Cerebellar cortex (tissue), 1 donor: ENCODE measurements around the gene GJD4.
A peak's percentile ranks its signal among the peaks of the same experiment; 100 is the strongest.

Experiments used
- DNase-seq: peaks from one replicate; pipeline ENCODE4 v3.0.0-alpha.2; 2015; ENCODE audit warnings: low spot score

Gene GJD4

DNA sequence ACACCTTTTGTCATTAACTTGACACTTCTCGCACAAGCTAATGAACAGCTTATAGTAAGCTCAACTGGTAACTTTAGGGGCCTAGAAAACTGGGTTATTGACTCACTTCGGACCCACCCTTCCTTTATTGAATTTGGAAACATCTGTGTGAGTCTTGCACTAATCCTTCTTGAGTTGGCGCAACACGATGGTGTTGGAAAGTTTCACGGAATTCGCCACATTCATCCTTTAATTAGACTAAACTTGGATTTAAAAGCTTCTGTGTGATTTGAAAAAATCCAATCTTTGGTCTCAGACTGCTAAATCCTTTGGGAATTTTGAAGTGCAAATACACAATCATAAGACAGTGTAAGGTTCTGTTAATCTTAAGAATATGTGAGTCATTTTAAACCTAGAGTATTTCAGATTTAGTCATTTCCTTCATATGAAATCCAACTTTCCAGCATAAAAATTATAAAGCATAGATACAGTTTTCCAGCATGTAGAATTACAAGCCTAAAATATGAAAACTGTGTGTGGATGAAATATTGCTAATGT lies 21.9 kb downstream of the GJD4 start:
- DNase-seq: no peak

DNA sequence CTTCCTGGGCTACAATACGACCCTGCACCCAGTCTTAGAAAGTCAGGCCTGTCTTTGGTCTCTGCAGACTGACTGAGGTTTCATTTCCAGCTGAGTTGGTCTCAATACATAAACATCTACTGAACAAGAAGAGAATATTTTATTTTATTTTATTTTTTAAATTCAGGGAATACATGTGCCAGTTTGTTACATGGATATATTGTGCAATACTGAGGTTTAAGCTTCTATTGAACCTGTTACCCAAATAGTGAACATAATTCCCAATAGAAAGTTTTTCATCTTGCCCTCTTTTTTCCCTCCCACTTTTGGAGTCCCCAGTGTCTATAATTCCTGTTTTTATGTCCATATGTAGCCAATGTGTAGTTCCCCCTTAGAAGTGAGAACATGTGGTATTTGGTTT lies 26.3 kb downstream of the GJD4 start:
- DNase-seq: no peak

DNA sequence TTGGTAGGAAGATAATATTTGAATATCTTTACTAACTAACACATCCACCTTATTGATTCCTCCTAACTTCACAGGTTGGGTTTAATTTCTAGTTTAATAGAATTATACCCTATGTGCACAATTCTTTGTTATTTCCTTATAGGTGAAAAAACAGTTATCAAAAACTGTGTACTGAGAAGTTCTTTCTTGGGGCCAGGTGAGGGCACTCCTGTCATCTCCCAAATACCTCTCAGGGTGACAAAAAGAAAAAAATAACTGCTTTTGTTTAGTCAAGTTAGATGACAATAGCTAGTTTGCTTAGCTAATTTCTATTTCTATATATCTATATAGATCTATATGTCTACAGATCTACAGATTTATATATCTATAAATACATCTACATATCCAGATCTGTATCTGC lies 26.9 kb downstream of the GJD4 start:
- DNase-seq: no peak

DNA sequence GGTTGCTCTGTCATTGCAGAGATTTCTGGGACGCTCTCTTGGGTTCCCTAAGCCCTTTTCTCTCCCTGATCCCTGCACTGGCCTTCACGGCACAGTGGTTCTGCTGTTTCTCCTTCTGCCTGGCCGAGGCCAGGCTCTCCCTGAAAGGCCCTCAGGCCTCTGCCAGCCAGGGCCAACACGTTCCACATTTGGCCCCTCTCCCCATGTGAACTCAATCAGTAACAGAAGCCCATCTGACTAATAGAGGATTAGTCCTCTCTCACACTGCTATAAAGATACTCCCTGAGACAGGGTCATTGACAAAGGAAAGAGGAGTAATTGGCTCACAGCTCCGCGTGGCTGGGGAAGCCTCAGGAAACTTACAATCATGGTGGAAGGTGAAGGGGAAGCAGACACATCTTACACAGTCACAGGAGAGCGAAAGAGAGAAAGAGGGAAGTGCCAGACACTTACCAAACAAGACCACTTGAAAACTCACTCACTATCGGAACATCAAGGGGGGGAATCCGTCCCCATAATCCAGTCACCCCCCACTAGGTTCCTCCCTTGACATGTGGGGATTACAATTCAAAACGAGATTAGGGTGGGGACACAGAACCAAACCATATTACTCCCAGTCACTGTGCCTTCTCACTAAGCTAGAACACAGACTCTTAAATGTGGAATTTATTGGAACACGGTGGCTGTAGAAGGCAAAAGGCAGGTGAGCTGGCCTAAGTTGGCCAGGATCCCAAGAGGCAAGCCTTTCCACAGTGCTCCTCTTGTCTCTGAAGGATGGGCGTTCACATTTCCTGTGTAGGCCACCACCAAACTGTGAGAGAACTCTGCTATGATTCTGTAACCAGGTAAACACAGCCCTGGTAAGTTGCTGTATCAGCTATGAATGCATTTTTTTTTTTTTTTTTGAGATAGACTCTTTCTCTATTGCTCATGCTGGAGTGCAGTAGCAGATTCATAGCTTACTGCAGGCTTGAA lies 28.2 kb downstream of the GJD4 start:
- DNase-seq: no peak

DNA sequence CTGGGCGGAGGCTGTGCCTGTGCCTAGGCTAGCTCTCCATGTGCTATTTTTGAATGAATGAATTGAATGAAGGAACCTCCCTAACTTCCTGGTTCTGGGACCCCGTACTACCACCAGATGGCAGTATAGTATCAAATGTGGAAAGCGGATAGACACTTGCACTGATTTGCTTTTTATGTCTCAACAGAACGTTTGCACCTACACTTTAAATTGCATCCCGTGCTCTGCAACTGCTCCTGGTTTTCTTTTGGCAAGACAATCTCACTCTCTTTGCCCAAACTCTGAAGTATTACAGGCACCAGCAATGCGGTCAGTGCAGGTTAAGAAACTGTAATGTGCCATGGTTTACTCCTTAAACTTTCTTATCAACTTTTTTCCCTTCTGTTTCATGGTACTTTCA lies 30.4 kb downstream of the GJD4 start:
- peak; percentile 64 for DNase-seq

DNA sequence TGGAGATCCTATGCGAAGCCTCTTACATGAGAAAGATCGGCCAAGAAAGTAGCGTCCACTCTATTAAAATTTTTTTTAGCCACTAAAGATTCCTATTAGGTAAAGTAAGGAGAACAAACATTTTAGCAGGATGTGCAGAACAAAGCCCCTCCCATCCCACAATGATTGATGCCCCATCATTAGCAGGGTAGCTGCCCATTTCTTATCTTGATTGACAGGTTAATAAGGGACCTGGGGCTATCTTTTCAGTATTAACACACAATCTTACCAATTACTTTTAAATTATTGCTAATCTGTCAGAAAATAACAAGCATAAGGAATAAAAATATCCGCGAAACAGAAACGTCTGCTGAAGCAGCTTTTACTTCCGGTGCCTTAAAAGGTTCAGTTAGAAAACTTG lies 31.8 kb downstream of the GJD4 start:
- no peak for DNase-seq

DNA sequence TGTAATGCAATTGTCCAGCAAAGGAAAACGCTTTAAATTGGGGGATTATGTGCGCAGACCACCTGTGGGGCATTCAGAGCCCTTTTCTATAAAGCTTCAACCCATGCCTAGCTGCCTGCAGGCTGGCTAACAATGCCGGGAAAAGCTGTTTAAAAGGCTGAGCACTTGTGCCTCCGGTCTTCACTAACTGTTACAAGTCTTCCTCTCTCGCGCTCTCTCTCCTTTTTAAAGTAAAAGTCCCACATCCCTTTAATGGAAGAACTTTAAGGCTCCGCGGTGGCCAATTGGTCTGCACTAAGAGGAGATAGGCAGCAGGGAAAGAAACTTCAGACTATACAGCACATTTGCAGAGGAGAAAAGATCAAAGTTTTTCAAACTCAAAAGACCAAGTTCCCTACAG lies 32.3 kb downstream of the GJD4 start:
- no peak for DNase-seq

DNA sequence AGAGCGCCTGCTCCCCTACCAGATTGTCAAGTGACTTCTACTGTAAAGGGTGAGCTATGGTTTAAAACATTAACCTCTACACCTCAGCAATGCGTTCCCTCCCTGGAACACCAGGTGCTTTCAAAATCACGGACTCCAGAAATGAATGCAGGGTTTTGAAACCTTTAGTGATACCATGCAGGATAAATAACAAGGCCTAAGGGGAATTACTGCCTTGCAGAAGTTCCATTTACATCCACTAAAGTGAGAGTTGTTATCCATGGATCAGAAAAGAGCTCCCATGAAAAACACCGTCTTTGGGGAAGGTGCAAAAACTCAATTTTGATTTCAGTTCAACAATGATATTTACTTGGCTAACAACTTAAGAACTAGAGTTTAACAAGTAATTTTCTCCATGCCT lies 33.0 kb downstream of the GJD4 start:
- no peak for DNase-seq

DNA sequence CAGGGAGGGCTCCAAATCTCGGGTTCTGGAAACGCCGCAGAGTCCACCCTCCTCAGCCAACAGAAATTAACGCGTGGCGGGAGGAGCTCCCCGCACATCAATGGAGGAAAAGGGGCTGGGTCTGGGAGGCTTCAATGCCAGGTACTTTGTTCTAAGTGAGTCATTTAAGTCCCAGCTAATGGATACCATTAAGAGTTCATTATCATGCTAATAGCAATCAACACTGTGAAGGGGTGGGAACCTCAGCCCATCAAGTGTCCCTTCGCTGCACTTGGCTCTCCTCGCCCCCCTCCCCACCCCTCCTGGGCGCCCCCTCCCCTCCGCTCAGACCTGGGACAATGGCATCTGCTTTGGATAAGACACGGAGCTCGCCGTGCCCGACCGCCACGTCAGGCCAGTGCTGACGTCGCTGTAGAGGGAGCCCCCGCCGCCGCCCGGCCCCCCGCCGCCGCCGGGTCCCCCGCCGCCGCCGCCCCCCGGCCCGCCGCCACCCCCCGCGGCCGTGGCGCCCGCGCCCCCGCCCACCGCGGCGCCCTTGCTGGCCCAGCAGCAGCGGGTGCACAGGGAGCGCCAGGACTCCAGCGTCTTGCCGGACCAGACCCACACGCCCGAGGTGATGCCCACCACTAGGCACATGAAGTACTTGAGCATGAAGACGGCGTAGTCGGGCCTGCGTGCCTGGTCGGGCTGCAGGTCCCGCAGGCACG lies 34.0 kb downstream of the GJD4 start:
- DNase-seq: no peak

DNA sequence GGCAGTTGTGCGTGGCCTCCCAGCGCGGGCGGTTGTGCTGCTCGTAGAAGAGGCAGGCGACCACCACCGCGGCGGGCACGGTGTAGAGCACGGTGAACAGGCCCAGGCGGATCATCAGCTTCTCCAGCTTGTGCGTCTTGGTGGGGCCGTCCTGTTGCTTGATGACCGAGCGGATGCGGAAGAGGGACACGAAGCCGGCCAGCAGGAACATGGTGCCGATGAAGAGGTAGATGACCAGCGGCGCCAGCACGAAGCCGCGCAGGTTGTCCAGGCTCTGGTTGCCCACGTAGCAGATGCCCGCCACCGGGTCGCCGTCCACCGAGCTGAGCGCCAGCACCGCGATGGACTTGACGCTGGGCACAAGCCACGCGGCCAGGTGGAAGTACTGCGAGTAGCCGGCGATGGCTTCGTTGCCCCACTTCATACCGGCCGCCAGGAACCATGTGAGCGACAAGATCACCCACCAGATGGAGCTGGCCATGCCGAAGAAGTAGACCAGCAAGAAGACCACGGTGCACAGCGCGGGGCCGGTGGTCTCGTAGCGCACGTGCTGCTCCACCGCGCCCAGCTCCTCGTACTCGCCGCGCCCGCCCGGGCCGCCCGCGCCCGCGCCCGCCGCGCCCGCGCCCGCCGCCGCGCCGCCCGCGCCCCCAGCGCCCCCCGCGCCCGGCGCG lies 34.7 kb downstream of the GJD4 start:
- no peak for DNase-seq

DNA sequence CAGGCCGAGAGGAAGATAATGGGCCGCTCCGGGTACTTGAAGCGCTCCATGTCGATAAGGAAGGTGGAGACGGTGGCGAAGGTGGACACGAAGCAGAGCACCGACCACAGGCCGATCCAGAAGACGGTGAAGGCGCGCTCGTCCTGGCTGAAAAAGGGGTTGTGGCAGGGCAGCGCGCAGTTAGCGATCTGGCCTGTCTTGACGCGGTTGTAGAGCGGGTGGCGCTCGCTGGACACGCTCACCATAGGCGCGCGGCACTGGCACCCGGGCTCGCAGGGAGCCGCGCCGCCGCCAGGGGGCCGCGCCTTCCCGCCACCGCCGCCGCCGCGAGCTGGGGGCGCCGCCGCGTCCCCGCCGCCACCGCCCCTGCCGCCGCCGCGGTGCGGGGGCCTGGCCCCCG lies 35.3 kb downstream of the GJD4 start:
- no peak for DNase-seq

DNA sequence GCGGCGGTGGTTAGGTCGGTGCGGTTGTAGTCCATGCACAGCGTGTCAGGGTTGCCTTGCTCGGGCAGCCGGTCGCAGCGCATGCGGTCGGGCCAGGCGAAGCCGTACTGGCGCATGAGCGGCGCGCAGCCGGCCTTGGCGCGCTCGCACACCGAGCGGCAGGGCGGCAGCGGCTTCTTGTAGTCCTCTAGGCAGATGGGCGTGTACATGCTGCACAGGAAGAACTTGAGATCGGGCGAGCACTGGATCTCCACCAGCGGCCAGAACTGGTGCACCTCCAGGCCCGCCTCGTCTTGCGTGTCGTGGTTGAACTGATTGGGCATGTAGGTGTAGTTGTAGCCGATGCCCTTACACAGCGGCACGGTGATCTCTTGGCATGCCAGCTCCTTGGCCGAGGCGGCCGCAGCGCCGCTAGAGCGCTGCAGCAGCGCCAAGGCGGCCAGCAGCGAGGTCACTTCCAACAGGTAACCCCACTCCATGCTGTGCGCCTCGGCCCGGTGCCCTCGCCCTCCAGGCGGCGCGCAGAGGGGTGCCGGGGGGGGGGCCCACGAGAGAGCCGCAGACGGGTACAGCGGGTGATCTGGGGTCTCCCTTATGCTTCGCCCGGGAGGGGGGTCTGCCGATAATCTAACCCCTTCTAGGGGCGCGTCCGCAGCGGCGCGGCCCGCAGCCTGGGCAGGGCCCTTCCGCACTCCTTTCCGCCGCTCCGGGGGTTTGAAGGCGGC lies 36.0 kb downstream of the GJD4 start:
- peak; percentile 36 for DNase-seq

DNA sequence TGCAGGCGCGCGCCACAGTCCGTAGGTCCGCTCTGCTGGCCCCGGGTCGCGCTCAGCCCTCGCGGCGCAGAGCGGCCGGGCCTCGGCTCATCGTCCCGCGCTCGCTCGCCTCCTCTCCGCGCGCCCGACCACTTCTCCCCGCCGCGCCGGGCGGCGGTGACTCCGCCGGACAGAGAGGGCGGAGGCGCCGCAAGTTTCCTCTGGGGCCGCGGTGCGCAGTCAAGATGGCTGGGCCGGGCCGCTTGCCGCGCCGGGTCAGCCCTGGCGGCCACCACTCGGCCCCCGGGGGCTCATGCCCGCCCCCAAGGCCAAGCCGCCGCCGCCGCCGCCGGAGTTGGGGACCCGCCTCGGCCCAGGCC lies 36.5 kb downstream of the GJD4 start:
- DNase-seq: no peak

DNA sequence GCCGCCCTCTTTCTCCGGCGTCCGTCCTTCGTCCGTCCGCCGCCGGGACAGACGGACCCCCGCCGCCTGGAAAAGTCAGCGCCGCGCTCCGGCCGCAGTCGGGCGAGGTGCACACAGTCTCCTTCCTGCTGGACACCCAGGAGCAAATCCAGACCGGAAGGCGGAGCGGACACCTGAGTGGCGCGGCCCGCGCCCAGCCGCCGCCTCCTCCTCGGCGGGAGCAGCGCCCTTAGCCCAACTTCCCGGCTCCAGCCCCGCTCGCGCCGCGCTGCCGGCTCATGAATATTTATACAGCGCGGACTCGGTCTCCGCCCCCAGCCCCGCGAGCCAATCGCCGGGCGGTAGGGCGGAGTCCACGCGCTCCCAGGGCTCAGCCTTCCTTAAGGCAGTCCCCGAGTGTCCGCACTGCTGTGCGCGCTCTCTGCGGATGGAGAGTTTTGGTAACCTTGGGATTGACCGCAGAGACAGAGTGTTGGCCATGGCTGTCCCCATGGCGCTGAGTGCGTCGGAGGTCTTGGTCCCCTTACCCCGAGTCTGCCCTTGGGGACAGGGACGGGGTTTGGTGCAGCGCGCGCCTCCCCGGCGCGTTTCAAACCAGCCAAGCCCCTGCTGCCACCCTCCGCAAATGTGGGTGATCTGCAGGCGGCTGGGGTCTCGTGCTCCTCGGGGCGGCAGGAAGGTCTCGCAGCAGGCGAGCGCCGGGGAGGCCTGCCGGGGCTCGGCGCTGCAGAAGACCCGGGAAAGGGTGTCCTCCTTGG lies 37.1 kb downstream of the GJD4 start, which contains the start of gene FZD8:
Gene FZD8, minus strand, starts transcription at position 262 of the 758 bp plus-strand sequence. CDS start 867 bp downstream, outside the sequence.
- DNase-seq: peak; percentile 51

DNA sequence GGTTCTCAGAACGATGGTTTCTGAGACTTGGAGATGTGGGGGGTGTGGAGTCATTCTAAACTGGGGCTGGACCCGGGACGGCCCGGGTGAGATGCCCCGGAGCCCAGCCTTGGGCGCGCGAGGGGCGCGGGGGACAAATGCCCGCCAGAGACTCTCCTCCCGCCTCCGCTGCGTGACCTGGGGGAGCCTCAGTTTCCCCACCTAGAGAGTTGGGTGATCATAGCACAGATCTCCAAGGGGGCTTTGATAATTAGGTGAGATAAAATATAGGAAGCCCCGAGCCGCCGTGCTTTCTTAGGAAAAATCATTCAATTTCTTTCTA lies 37.6 kb downstream of the GJD4 start:
- DNase-seq: no peak

DNA sequence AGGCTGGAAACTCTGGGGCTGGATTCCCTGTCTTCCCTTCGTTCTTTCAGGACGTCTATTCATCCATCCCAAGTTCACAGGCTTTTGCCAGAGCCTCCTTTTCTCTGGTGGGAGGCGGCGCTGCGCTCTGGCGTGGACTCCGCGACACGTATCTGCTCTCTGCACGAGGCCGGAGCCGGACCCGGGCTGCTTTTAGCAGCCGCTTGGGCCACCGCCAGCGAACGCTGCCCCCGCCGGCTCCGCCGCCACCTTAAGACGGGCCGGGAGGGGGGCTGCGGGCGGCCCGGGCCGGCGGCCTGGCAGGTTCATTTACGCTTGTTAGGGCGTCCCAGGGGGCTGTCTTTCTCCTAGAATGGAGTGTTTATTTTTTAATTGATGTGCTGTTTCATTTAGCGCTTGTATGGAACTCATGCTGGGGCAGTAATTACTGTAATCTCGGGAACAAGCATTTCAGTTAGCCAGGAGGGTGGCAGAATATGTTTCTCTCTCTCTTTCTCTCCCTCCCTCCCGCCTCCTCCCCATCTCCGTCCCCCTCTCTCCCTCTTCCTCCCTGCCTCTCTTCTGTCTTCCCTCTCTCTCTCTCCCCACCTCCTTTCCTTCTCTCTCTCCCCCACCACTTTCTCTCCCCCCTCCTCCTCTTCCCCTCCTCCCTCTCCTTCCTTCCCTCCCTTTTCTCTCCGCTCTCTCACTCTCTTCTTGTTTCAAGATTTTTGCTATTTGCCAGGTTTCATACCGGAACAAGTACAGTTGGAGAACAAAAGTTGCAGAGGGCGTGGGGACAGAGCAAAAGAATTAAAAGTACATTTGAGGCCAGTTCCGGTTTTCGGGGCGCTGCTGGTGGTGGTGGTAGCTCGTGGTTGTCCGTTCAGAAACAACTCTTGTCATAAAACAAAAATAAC lies 38.3 kb downstream of the GJD4 start:
- no peak for DNase-seq

DNA sequence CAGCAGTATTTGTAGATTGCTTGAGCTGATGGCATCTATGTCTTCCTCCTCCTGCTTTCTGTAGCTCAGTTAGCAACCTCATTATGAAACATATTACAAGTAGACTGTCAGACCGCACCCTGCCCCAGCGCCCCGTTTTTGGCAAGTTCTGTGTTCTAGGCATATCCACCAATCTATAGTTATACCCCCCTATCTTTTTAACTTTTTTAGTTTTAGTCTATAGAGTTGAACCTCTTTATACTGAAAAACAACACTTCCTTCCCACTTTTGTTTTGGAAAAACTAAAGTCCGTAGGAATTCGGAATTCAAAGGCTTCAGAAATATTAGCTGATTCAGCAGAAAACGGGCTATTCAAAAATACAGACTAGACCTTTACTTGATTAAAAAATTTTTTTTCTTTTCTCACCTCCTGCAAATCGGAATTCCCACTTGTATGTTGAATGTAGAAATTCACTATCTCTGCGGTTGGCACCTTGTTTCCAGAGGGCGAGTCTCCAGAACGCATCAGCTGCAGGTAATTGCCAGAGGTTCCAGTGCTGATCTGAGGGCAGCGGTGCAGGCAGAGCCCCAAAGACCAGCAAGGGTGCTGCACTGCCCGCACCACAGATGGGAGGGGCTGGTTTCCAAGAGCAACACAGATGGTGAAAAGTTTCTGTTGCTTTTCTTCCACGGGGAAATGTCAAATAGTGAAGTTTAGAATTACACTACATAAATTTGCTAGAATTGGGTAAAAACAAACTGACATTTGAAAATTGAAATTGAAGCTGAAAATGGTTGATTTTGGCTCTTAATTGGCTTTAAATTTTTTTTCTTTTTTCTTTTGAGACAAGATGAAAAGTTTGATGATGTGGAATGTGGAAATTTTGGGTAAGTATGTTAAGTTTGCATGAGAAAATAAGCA lies 39.2 kb downstream of the GJD4 start:
- DNase-seq: no peak

DNA sequence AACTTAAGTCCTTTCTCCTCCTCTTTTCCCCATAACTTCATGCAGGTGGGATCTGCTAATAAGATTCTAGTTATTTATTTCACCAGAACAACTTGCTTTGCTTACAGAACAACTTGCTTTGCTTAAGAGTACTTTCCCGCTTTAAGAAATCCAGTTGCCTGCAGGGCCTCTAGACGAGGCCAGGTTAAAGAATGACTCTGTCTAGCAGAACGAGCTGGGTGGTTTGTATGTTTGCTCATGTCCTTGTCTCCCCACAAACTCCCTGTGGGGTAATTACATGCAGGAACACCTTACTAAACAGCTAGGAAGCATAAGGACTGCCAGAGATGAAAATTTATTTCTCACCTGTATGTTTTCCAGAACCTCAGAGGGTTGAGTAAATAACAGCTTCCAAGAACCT lies 45.8 kb downstream of the GJD4 start:
- no peak for DNase-seq

DNA sequence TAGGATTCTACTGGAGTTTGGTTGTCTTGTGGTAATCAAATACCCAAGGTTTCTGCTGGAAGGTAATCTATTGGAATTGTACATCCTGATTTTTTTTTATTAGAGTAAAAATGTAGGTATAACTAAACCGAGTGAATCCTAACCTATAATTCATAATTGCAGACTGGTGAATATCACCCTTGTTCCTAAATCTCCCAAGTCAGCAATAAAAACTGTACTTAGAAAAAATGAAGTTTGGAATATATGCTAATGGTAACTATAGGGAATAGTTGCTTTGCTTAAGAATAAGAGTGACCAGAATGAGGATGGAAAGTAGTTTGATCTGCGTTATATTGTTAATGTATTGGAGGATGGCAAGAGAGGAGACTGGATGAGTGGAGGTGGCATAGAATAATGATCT lies 47.7 kb downstream of the GJD4 start:
- DNase-seq: no peak
